ENCODE measurements around the gene NOXO1.

Gene NOXO1

GRCh38 chr16:1979271-1980029 is 1.8 kb downstream of the NOXO1 start:
- DNase-seq (ENCODE audit: low read depth), result no peak

GRCh38 chr16:1978476-1979120 is 2.7 kb downstream of the NOXO1 start:
- no peak for DNase-seq (ENCODE audit: low read depth)

- DNase-seq (ENCODE audit: low read depth), result no peak
Measured at GRCh38 chr16:1977875-1978268, 3.4 kb downstream of the NOXO1 start.

GRCh38 chr16:1976951-1977874 is 4.1 kb downstream of the NOXO1 start:
- no peak for DNase-seq (ENCODE audit: low read depth)

GRCh38 chr16:1976216-1976520 is 5.1 kb downstream of the NOXO1 start:
- no peak for DNase-seq (ENCODE audit: low read depth)

- no peak for DNase-seq (ENCODE audit: low read depth)
Measured at GRCh38 chr16:1975432-1976215, 5.6 kb downstream of the NOXO1 start.

GRCh38 chr16:1974157-1975070 is 6.9 kb downstream of the NOXO1 start:
- DNase-seq (ENCODE audit: low read depth), result no peak

GRCh38 chr16:1973461-1974156 is 7.7 kb downstream of the NOXO1 start:
- no peak for DNase-seq (ENCODE audit: low read depth)

- DNase-seq (ENCODE audit: low read depth), result no peak
Measured at GRCh38 chr16:1972490-1972877, 8.8 kb downstream of the NOXO1 start.

- DNase-seq (ENCODE audit: low read depth), result peak; percentile 92
Measured at GRCh38 chr16:1971796-1972489, 9.3 kb downstream of the NOXO1 start, which contains the start of gene TBL3. TBL3 (plus strand) TSS chr16:1972053; CDS start chr16:1972165, 112 bp downstream.

GRCh38 chr16:1968146-1968953 is 12.9 kb downstream of the NOXO1 start:
- DNase-seq (ENCODE audit: low read depth), result no peak

GRCh38 chr16:1966460-1966859 is 14.8 kb downstream of the NOXO1 start, which contains the start of gene RNF151:
RNF151 (plus strand) TSS chr16:1966856; CDS start chr16:1966882, 26 bp downstream.
- DNase-seq (ENCODE audit: low read depth), result no peak

- DNase-seq (ENCODE audit: low read depth), result no peak
Measured at GRCh38 chr16:1965396-1966001, 15.8 kb downstream of the NOXO1 start.

- peak; percentile 90 for DNase-seq (ENCODE audit: low read depth)
Measured at GRCh38 chr16:1964506-1965395, 16.5 kb downstream of the NOXO1 start, which contains the start of gene RPS2. RPS2 (minus strand) TSS chr16:1964826; CDS start chr16:1964625, 201 bp downstream.

GRCh38 chr16:1963806-1964505 is 17.3 kb downstream of the NOXO1 start:
- DNase-seq (ENCODE audit: low read depth), result no peak
